NCI-H1930 (cell line): Measurements from ENCODE around the gene CFDP1.
"Not testable (repeated sequence)": the region's sequence is repeated elsewhere in the genome, so short reads cannot be mapped to it uniquely, and the experiment has no call there.

ENCODE experiments used
- DNase-seq, 2 experiments: peaks; one replicate each; lab custom pipeline; 2025; lab: John Stamatoyannopoulos, UW

The CFDP1 gene

GRCh38 chr16:75458439-75458838 lies 25.1 kb upstream of the CFDP1 start:
- no peak for DNase-seq

- DNase-seq: no peak
These were observed 24.7 kb upstream of the CFDP1 start for GRCh38 chr16:75458029-75458428.

GRCh38 chr16:75457485-75458021 lies 24.2 kb upstream of the CFDP1 start:
- no peak for DNase-seq

- no peak for DNase-seq
These were observed 23.7 kb upstream of the CFDP1 start for GRCh38 chr16:75456971-75457370.

GRCh38 chr16:75456486-75456885 lies 23.2 kb upstream of the CFDP1 start:
- DNase-seq: not testable (repeated sequence)

GRCh38 chr16:75455677-75456076 lies 22.4 kb upstream of the CFDP1 start:
- DNase-seq: no peak

- DNase-seq: no peak
These were observed 19.3 kb upstream of the CFDP1 start for GRCh38 chr16:75452464-75453190.

- DNase-seq: no peak
These were observed 13.1 kb upstream of the CFDP1 start for GRCh38 chr16:75446416-75446815.

- no peak for DNase-seq
These were observed 12.0 kb upstream of the CFDP1 start for GRCh38 chr16:75445298-75445697.

GRCh38 chr16:75443298-75443697 lies 10.0 kb upstream of the CFDP1 start:
- DNase-seq: no peak

- peak; percentile 58 to 68 for DNase-seq
These were observed 570 bp upstream of the CFDP1 start for GRCh38 chr16:75433732-75434413.

GRCh38 chr16:75429621-75430403 lies 3.5 kb downstream of the CFDP1 start:
- no peak for DNase-seq

GRCh38 chr16:75426524-75426923 lies 6.8 kb downstream of the CFDP1 start:
- DNase-seq: not testable (repeated sequence)

- DNase-seq: not testable (repeated sequence)
These were observed 9.1 kb downstream of the CFDP1 start for GRCh38 chr16:75424105-75424762.

- no peak for DNase-seq
These were observed 9.6 kb downstream of the CFDP1 start for GRCh38 chr16:75423723-75424104.

- DNase-seq: no peak
These were observed 11.5 kb downstream of the CFDP1 start for GRCh38 chr16:75421820-75422126.

GRCh38 chr16:75420987-75421819 lies 12.1 kb downstream of the CFDP1 start:
- no peak for DNase-seq

GRCh38 chr16:75416904-75417565 lies 16.3 kb downstream of the CFDP1 start:
- DNase-seq: no peak

- DNase-seq: no peak
These were observed 18.0 kb downstream of the CFDP1 start for GRCh38 chr16:75415169-75415905.

- no peak for DNase-seq
These were observed 19.4 kb downstream of the CFDP1 start for GRCh38 chr16:75413951-75414350.
